ENCODE measurements around the gene SPINT3.

The SPINT3 gene

DNA sequence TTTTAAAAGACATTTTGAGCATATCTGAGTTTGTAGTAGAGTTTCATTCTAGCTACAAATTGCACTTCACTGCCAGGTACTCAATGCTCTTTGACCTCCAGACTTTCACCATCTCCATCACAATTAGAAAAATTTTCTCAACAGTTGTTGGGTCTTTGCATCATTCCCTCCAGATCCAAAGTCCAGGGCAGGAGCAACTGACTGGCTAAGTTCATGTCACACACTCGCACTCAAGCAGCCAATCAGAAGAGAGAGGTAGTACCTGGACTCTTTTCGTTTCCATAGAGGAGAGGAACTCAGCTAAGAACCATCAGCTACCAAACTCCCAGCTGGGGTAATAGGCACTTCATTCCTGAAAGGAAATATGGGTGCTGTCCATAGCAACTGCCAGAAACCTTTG is 9.0 kb downstream of the SPINT3 start:
- TF ChIP-seq, protein P1, sequence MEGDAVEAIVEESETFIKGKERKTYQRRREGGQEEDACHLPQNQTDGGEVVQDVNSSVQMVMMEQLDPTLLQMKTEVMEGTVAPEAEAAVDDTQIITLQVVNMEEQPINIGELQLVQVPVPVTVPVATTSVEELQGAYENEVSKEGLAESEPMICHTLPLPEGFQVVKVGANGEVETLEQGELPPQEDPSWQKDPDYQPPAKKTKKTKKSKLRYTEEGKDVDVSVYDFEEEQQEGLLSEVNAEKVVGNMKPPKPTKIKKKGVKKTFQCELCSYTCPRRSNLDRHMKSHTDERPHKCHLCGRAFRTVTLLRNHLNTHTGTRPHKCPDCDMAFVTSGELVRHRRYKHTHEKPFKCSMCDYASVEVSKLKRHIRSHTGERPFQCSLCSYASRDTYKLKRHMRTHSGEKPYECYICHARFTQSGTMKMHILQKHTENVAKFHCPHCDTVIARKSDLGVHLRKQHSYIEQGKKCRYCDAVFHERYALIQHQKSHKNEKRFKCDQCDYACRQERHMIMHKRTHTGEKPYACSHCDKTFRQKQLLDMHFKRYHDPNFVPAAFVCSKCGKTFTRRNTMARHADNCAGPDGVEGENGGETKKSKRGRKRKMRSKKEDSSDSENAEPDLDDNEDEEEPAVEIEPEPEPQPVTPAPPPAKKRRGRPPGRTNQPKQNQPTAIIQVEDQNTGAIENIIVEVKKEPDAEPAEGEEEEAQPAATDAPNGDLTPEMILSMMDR (IDR thresholded peaks at IDR 0.05; ENCODE audit: borderline replicate concordance, control extremely low read depth, extremely low read depth, insufficient read depth, missing control alignments): no peak
- DNase-seq (ENCODE audit: low spot score): no peak
- in situ Hi-C loops (cut with MboI; ENCODE audit: low sequenced_read_pairs, unreplicated experiment): no loop called here

DNA sequence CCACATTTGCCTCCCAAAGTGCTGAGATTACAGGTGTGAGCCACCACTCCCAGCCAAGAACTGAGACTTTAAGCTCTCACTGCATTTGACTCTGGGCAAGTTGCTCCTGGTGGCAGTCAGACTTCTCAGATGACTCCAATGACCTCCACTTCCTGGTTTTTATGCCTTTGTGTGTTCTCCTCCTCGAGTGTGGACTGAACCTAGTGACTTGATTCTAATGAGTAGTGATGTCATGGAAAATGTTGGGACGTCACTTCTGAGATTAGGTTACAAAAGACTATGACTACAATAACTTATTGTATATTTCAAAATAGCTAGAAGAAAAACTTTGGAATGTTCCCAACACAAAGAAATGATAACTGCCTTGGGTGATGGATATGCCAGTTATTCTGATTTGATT is 12.0 kb downstream of the SPINT3 start:
- TF ChIP-seq, protein P1 (IDR thresholded peaks at IDR 0.05; ENCODE audit: borderline replicate concordance, control extremely low read depth, extremely low read depth, insufficient read depth, missing control alignments): no peak
- in situ Hi-C loops (cut with MboI; ENCODE audit: low sequenced_read_pairs, unreplicated experiment): no loop called here

DNA sequence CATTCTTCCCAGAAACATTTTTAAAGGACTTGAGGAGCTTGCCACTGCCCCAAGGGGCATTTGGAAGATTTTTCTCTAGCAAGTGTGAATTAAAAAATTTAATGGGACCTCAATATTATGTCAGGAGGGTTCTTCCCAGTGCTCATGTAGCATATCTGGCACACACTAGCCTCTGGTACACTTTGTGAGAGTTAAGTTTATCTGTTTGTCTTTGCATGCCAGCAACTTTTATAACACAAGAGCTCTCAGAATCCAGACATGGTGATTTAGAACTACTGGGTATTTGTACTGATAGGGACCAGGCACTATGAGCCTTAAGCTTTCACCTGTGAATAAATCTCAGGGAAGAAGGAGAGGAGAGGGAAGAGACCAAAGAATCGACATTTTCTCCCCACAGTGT is 12.9 kb downstream of the SPINT3 start:
- in situ Hi-C loops (cut with MboI; ENCODE audit: low sequenced_read_pairs, unreplicated experiment): no loop called here
- no peak for DNase-seq (ENCODE audit: low spot score)
- TF ChIP-seq, protein P1 (IDR thresholded peaks at IDR 0.05; ENCODE audit: borderline replicate concordance, control extremely low read depth, extremely low read depth, insufficient read depth, missing control alignments): no peak

More for the DNA sequence above, 12.0 kb downstream of the SPINT3 start:
- no peak for DNase-seq (ENCODE audit: low spot score)

DNA sequence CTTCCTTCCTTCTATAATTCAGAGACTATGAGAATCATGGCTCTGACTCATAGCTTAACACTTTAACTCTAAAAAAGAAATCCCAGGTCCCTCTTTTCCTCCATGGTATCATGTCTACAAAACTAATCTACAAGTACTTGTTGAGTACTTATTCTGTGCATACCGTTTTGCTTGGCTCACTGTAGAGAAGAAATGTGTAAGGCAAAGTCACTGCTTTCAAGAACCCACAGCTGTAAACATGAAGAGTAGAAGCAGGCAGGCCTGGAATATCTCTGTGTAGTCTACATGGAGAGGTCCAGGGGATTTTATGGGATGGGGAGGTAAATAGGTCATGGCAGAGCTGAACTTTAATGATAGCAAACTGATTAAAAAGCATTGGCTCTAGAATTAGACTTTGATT is 13.8 kb downstream of the SPINT3 start:
- in situ Hi-C loops (cut with MboI; ENCODE audit: low sequenced_read_pairs, unreplicated experiment): no loop called here
- no peak for DNase-seq (ENCODE audit: low spot score)
- TF ChIP-seq, protein P1 (IDR thresholded peaks at IDR 0.05; ENCODE audit: borderline replicate concordance, control extremely low read depth, extremely low read depth, insufficient read depth, missing control alignments): no peak

DNA sequence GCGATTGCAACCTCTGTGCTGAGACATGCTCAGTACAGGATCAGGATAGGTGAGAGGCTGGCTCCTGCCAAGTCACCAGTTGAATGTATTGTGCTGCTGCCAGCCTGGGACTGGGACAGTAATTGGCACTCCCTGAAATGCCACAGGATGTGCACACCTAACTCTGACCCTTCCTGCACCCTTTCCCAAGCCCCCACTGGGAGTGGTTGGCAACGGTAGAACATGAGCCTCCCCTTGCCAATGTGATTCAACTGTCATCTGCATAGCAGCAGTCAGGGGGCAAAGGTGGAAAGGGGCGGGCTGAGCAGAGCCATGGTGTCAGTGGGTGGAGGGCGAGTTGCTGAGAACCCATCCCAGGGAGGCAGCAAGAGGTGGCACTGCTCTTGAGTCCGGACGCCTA is 15.4 kb downstream of the SPINT3 start:
- in situ Hi-C loops (cut with MboI; ENCODE audit: low sequenced_read_pairs, unreplicated experiment): no loop called here
- DNase-seq (ENCODE audit: low spot score): no peak
- TF ChIP-seq, protein P1 (IDR thresholded peaks at IDR 0.05; ENCODE audit: borderline replicate concordance, control extremely low read depth, extremely low read depth, insufficient read depth, missing control alignments): no peak

DNA sequence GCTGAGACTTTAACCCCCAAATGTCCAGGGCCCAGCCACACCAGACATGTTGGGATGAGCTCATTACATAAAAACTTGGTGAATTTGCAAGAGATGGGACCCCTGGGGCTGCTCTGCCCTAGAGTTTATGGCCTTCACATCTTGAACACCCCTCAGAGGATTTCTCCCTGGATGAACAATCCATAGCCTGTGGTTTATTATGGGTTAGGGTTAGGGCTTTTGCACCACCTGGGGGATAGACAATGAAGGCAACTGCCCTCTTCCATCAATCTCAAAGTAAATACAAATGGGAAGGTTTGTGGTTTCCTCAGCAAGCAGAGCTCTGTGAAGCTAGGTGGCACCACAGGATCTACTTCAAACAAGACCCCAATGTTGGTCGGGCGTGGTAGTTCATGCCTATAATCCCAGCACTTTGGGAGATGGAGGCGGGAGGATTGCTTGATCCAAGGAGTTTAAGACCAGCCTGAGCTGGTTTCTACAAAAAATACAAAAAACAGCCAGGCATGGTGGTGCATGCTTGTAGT is 17.4 kb downstream of the SPINT3 start:
- in situ Hi-C loops (cut with MboI; ENCODE audit: low sequenced_read_pairs, unreplicated experiment): no loop called here
- TF ChIP-seq, protein P1 (IDR thresholded peaks at IDR 0.05; ENCODE audit: borderline replicate concordance, control extremely low read depth, extremely low read depth, insufficient read depth, missing control alignments): no peak
- no peak for DNase-seq (ENCODE audit: low spot score)

DNA sequence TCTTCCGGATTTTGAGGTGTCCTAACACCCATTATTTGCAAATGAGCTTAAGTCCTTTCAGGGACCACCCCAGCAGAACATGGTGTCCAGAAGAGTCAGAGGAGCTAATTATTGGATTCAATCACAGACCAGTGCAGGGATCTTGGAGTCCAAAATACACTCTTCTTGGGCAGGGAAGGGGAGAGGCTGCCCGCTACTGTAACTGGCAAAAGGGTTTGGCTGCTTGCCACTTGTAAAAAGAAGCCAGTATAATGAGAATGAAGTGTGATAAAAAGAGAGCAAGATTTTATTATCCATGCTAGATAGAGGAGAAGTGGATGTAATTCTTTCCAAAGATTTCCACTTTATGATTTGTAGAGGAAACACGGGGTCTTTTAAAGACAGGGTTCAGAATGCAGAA is 19.3 kb downstream of the SPINT3 start:
- no peak for DNase-seq (ENCODE audit: low spot score)
- in situ Hi-C loops (cut with MboI; ENCODE audit: low sequenced_read_pairs, unreplicated experiment): no loop called here
- TF ChIP-seq, protein P1 (IDR thresholded peaks at IDR 0.05; ENCODE audit: borderline replicate concordance, control extremely low read depth, extremely low read depth, insufficient read depth, missing control alignments): no peak

All from GM13976 (cell line).